Measurements from ENCODE around the gene TSEN2. TPM values are rescaled to one million over a fixed set of nuclear protein-coding genes. Genes with fewer than 3 reads are reported as not detected.

Gene TSEN2
- total RNA-seq, 4 donors from 2014 or later, result 16.1 to 26.7 (median 21.4) TPM

GRCh38 chr3:12443781-12444522 lies 40.3 kb upstream of the TSEN2 start:
- Histone ChIP-seq H3K27me3 (peaks cover 49% of the 10 kb centered on the region), H3K9me3 (no peaks in the 10 kb centered on the region), H3K27ac (no peak overlapping the region), H3K36me3 (no peaks in the 10 kb centered on the region), H3K4me1 (peaks cover 0 to 10% (median 0%) of the 10 kb centered on the region in 3 donors), H3K4me3 (no peak overlapping the region)
- ATAC-seq, result no peak
- 84 to 93% methylated on average over 7 to 10 of the region's 10 CpGs for WGBS, 2 donors (ENCODE audit: low coverage in 1 of 2)
- no peak for TF ChIP-seq CTCF (IDR thresholded peaks at IDR 0.05)

- no peak overlapping the region for H3K27ac ChIP-seq
- H3K27me3 ChIP-seq, result peaks cover 49% of the 10 kb centered on the region
- H3K4me1 ChIP-seq, result peaks cover 0 to 10% (median 0%) of the 10 kb centered on the region in 3 donors
- 49 to 74% methylated on average over 8 to 14 of the region's 24 CpGs for WGBS, 2 donors (ENCODE audit: low coverage in 1 of 2)
- ATAC-seq, result no peak
- H3K9me3 ChIP-seq, result no peaks in the 10 kb centered on the region
- H3K36me3 ChIP-seq, result no peaks in the 10 kb centered on the region
- TF ChIP-seq EP300 (IDR thresholded peaks at IDR 0.05) (no peak), POLR2AphosphoS5 (IDR thresholded peaks at IDR 0.05) (no peak), CTCF (IDR thresholded peaks at IDR 0.05) (no peak), POLR2A (IDR thresholded peaks at IDR 0.05) (no peak)
- H3K4me3 ChIP-seq, result no peak overlapping the region
These were observed 39.5 kb upstream of the TSEN2 start for GRCh38 chr3:12444582-12445471.

- no peak for ATAC-seq
- no peaks in the 10 kb centered on the region for H3K9me3 ChIP-seq
- TF ChIP-seq POLR2AphosphoS5 (IDR thresholded peaks at IDR 0.05), result no peak
- no peak for TF ChIP-seq POLR2A (IDR thresholded peaks at IDR 0.05)
- TF ChIP-seq CTCF (IDR thresholded peaks at IDR 0.05), result no peak
- no peak for TF ChIP-seq EP300 (IDR thresholded peaks at IDR 0.05)
- peaks cover 0 to 9% (median 0%) of the 10 kb centered on the region in 3 donors for H3K4me1 ChIP-seq
- 89 to 95% methylated on average over 6 to 7 of the region's 8 CpGs for WGBS, 2 donors (ENCODE audit: low coverage in 1 of 2)
- H3K36me3 ChIP-seq, result no peaks in the 10 kb centered on the region
- H3K4me3 ChIP-seq, result no peak overlapping the region
- H3K27me3 ChIP-seq, result peaks cover 48% of the 10 kb centered on the region
- H3K27ac ChIP-seq, result no peak overlapping the region
These were observed 38.6 kb upstream of the TSEN2 start for GRCh38 chr3:12445523-12446240.

GRCh38 chr3:12446298-12446697 lies 38.0 kb upstream of the TSEN2 start:
- 71% methylated on average over 1 of the region's 7 CpGs; no CpG with 5 or more reads in 1 of the 2 donors for WGBS, 2 donors (ENCODE audit: low coverage in 1 of 2)
- peaks cover 0 to 4% (median 0%) of the 10 kb centered on the region in 3 donors for H3K9me3 ChIP-seq
- no peak overlapping the region for H3K4me3 ChIP-seq
- H3K36me3 ChIP-seq, result no peaks in the 10 kb centered on the region
- peaks cover 43% of the 10 kb centered on the region for H3K27me3 ChIP-seq
- no peak for ATAC-seq
- peaks cover 0 to 3% (median 0%) of the 10 kb centered on the region in 3 donors for H3K4me1 ChIP-seq
- TF ChIP-seq EP300 (IDR thresholded peaks at IDR 0.05) (no peak), POLR2A (IDR thresholded peaks at IDR 0.05) (no peak), POLR2AphosphoS5 (IDR thresholded peaks at IDR 0.05) (no peak), CTCF (IDR thresholded peaks at IDR 0.05) (no peak)
- no peak overlapping the region for H3K27ac ChIP-seq
